GM23338 (cell line): ENCODE data around the gene UBE2F. TPM values are rescaled to one million over a fixed set of nuclear protein-coding genes. Genes with fewer than 3 reads are reported as not detected.

Experiments used
- ATAC-seq: fragments of 200-7000 bp; cut with Tn5 transposase; 3 replicates; pipeline ENCODE4 v1.9.1; 2020
- DNase-seq: peaks from one replicate; pipeline ENCODE4 v3.0.0-alpha.2; 2015; ENCODE audit warnings: low spot score
- H2AFZ ChIP-seq: fragments of 200-600 bp; sonication (generic); 2 replicates; pipeline ENCODE4 v1.8.0; 2016; ENCODE audit warnings: antibody characterized with exemption, mild to moderate bottlenecking, moderate library complexity
- H3F3A ChIP-seq: fragments of 200-600 bp; sonication (generic); replicated peaks from 2 replicates; pipeline ENCODE4 v1.8.0; 2017; ENCODE audit warnings: antibody characterized with exemption, mixed run types, low read depth
- H3K27ac ChIP-seq: fragments of 200-600 bp; sonication (generic); 2 replicates; pipeline ENCODE4 v1.6.1; 2016; ENCODE audit warnings: low read depth
- H3K27me3 ChIP-seq: fragments of 200-600 bp; sonication (generic); 2 replicates; pipeline ENCODE4 v1.8.0; 2016; ENCODE audit warnings: mild to moderate bottlenecking, mixed run types, moderate library complexity; ENCODE audit not compliant: insufficient read depth
- H3K36me3 ChIP-seq: fragments of 200-600 bp; sonication (generic); 2 replicates; pipeline ENCODE4 v1.8.0; 2016; ENCODE audit warnings: mild to moderate bottlenecking; ENCODE audit not compliant: insufficient read depth
- H3K4me1 ChIP-seq: fragments of 200-600 bp; sonication (generic); 2 replicates; pipeline ENCODE4 v1.8.0; 2016; ENCODE audit warnings: mild to moderate bottlenecking, moderate library complexity; ENCODE audit not compliant: insufficient read depth
- H3K4me2 ChIP-seq: fragments of 200-600 bp; sonication (generic); 2 replicates; pipeline ENCODE4 v1.7.1; 2017; ENCODE audit warnings: mixed run types
- H3K4me3 ChIP-seq: fragments of 200-600 bp; sonication (generic); 2 replicates; pipeline ENCODE4 v1.6.1; 2016; ENCODE audit warnings: mixed run types
- H3K79me2 ChIP-seq: fragments of 200-600 bp; sonication (generic); replicated peaks from 2 replicates; pipeline ENCODE4 v1.8.0; 2017; ENCODE audit warnings: mild to moderate bottlenecking; ENCODE audit not compliant: insufficient read depth
- H3K9me2 ChIP-seq: fragments of 200-600 bp; sonication (generic); 2 replicates; pipeline ENCODE4 v1.8.0; 2017; ENCODE audit not compliant: insufficient read depth
- H4K20me1 ChIP-seq: fragments of 200-600 bp; sonication (generic); replicated peaks from 2 replicates; pipeline ENCODE4 v1.8.0; 2017; ENCODE audit warnings: mild to moderate bottlenecking; ENCODE audit not compliant: insufficient read depth
- H3K27ac Mint-ChIP-seq: 2 replicates; pipeline ENCODE4 v1.8.0; 2020; ENCODE audit warnings: inconsistent platforms, mild to moderate bottlenecking, moderate library complexity, mixed read lengths
- H3K27me3 Mint-ChIP-seq: 3 replicates; pipeline ENCODE4 v1.8.0; 2022; ENCODE audit warnings: low read depth, mild to moderate bottlenecking, moderate library complexity, mixed read lengths, inconsistent platforms; ENCODE audit not compliant: insufficient read depth, poor library complexity
- H3K36me3 Mint-ChIP-seq: 3 replicates; pipeline ENCODE4 v1.8.0; 2021; ENCODE audit warnings: low read depth, mild to moderate bottlenecking, inconsistent platforms, moderate library complexity, mixed read lengths
- H3K4me1 Mint-ChIP-seq: 3 replicates; pipeline ENCODE4 v1.8.0; 2020; ENCODE audit warnings: mild to moderate bottlenecking, inconsistent platforms, mixed read lengths
- H3K4me3 Mint-ChIP-seq: 3 replicates; pipeline ENCODE4 v1.8.0; 2021; ENCODE audit warnings: moderate library complexity, mild to moderate bottlenecking, inconsistent platforms, mixed read lengths
- H3K9me3 Mint-ChIP-seq: 3 replicates; pipeline ENCODE4 v1.8.0; 2020; ENCODE audit warnings: moderate library complexity, mild to moderate bottlenecking, inconsistent platforms, mixed read lengths
- CREB1 ChIP-seq: fragments of 250-450 bp; sonication (Bioruptor Pico); IDR thresholded peaks from 2 replicates; pipeline ENCODE4 v1.5.0; 2020; ENCODE audit warnings: low read depth, mild to moderate bottlenecking, moderate library complexity
- EZH2 ChIP-seq: fragments of 200-600 bp; sonication (generic); IDR thresholded peaks from one replicate; pipeline ENCODE4 v1.8.0; 2017; ENCODE audit warnings: antibody characterized with exemption, mild to moderate bottlenecking, low read depth; ENCODE audit not compliant: unreplicated experiment
- EZH2phosphoT487 ChIP-seq: fragments of 200-600 bp; sonication (generic); IDR thresholded peaks from one replicate; pipeline ENCODE4 v1.8.1; 2018; ENCODE audit warnings: antibody characterized with exemption; ENCODE audit not compliant: unreplicated experiment
- NANOG ChIP-seq: IDR thresholded peaks from 2 replicates; pipeline ENCODE4 v1.6.1; 2016; ENCODE audit warnings: antibody characterized with exemption, borderline replicate concordance
- POLR2AphosphoS5 ChIP-seq: IDR thresholded peaks from 2 replicates; pipeline ENCODE4 v1.6.1; 2016; ENCODE audit warnings: antibody characterized with exemption, low read depth
- STAT1 ChIP-seq: IDR thresholded peaks from one replicate; pipeline ENCODE4 v1.6.1; 2016; ENCODE audit warnings: antibody characterized with exemption; ENCODE audit not compliant: unreplicated experiment
- ZNF114 ChIP-seq: fragments of 250-450 bp; sonication (Bioruptor Pico); IDR thresholded peaks from 2 replicates; pipeline ENCODE4 v1.5.0; 2020; ENCODE audit warnings: mild to moderate bottlenecking, moderate library complexity
- polyA plus RNA-seq: library from polyadenylated mRNA; unstranded; fragments of >200 nt; fragmentation: Nextera tagmentation; extraction: Ambion mirVana; gene quantifications from 2 replicates; pipeline ENCODE4 v1.2.1, GENCODE V29; 2016
- total RNA-seq: library from RNA; depleted of rRNA; stranded (reverse); fragments of >200 nt; shearing (Covaris generic); gene quantifications from 2 replicates; pipeline ENCODE4 v1.2.3, GENCODE V29; 2014
- TF ChIP-seq, protein P1 (sequence below), 2 experiments: fragments of 200-600 bp in 1 of 2; sonication (generic) in 1 of 2; conservative IDR thresholded peaks; 2 replicates each; pipeline versions ENCODE4 v1.5.1 to v1.6.1; 2016 to 2017; ENCODE audit warnings: antibody characterized with exemption in 2 of 2, low read depth in 2 of 2, mild to moderate bottlenecking in 2 of 2, moderate library complexity in 1 of 2
- TF ChIP-seq, protein P2 (sequence below): fragments of 250-450 bp; sonication (Bioruptor Pico); IDR thresholded peaks from 2 replicates; pipeline ENCODE4 v1.5.0; 2020; ENCODE audit warnings: mild to moderate bottlenecking, moderate library complexity
- TF ChIP-seq, protein P3 (sequence below): IDR thresholded peaks from one replicate; pipeline ENCODE4 v1.6.1; 2018; ENCODE audit warnings: antibody characterized with exemption; ENCODE audit not compliant: unreplicated experiment
- TF ChIP-seq, protein P4 (sequence below): IDR thresholded peaks from 2 replicates; pipeline ENCODE4 v1.6.1; 2016; ENCODE audit warnings: antibody characterized with exemption

UBE2F gene
- total and polyA plus RNA-seq, 2 experiments from 2014 or later, result 98.2 to 106 TPM

DNA sequence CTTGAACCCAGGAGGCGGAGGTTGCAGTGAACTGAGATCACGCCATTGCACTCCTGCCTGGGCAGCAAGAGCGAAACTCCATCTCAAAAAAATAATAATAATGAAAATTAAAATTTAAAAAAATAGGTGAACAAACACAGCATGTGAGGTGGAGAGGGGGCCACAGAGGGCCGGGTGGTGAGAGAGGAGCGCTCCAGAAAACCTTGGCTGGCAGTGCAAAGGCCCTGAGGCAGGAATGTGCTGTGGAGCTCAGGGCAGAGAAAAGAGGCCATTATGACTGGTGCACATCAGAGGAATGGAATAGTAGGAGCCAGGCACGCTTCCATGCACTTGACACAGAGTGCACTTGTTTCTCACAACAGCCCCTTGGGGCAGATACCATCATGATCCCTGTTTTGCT, 72.3 kb downstream of the UBE2F start:
- TF ChIP-seq, protein P1, sequence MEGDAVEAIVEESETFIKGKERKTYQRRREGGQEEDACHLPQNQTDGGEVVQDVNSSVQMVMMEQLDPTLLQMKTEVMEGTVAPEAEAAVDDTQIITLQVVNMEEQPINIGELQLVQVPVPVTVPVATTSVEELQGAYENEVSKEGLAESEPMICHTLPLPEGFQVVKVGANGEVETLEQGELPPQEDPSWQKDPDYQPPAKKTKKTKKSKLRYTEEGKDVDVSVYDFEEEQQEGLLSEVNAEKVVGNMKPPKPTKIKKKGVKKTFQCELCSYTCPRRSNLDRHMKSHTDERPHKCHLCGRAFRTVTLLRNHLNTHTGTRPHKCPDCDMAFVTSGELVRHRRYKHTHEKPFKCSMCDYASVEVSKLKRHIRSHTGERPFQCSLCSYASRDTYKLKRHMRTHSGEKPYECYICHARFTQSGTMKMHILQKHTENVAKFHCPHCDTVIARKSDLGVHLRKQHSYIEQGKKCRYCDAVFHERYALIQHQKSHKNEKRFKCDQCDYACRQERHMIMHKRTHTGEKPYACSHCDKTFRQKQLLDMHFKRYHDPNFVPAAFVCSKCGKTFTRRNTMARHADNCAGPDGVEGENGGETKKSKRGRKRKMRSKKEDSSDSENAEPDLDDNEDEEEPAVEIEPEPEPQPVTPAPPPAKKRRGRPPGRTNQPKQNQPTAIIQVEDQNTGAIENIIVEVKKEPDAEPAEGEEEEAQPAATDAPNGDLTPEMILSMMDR (conservative IDR thresholded peaks at IDR 0.05; ENCODE audit: low read depth in 2 of 2), result no peak
- TF ChIP-seq NANOG (no peak), EZH2 (no peak), ZNF114 (CRISPR knock-in tag) (no peak), POLR2AphosphoS5 (no peak), EZH2phosphoT487 (no peak), STAT1 (no peak), CREB1 (CRISPR knock-in tag) (no peak)
- TF ChIP-seq, protein P2, sequence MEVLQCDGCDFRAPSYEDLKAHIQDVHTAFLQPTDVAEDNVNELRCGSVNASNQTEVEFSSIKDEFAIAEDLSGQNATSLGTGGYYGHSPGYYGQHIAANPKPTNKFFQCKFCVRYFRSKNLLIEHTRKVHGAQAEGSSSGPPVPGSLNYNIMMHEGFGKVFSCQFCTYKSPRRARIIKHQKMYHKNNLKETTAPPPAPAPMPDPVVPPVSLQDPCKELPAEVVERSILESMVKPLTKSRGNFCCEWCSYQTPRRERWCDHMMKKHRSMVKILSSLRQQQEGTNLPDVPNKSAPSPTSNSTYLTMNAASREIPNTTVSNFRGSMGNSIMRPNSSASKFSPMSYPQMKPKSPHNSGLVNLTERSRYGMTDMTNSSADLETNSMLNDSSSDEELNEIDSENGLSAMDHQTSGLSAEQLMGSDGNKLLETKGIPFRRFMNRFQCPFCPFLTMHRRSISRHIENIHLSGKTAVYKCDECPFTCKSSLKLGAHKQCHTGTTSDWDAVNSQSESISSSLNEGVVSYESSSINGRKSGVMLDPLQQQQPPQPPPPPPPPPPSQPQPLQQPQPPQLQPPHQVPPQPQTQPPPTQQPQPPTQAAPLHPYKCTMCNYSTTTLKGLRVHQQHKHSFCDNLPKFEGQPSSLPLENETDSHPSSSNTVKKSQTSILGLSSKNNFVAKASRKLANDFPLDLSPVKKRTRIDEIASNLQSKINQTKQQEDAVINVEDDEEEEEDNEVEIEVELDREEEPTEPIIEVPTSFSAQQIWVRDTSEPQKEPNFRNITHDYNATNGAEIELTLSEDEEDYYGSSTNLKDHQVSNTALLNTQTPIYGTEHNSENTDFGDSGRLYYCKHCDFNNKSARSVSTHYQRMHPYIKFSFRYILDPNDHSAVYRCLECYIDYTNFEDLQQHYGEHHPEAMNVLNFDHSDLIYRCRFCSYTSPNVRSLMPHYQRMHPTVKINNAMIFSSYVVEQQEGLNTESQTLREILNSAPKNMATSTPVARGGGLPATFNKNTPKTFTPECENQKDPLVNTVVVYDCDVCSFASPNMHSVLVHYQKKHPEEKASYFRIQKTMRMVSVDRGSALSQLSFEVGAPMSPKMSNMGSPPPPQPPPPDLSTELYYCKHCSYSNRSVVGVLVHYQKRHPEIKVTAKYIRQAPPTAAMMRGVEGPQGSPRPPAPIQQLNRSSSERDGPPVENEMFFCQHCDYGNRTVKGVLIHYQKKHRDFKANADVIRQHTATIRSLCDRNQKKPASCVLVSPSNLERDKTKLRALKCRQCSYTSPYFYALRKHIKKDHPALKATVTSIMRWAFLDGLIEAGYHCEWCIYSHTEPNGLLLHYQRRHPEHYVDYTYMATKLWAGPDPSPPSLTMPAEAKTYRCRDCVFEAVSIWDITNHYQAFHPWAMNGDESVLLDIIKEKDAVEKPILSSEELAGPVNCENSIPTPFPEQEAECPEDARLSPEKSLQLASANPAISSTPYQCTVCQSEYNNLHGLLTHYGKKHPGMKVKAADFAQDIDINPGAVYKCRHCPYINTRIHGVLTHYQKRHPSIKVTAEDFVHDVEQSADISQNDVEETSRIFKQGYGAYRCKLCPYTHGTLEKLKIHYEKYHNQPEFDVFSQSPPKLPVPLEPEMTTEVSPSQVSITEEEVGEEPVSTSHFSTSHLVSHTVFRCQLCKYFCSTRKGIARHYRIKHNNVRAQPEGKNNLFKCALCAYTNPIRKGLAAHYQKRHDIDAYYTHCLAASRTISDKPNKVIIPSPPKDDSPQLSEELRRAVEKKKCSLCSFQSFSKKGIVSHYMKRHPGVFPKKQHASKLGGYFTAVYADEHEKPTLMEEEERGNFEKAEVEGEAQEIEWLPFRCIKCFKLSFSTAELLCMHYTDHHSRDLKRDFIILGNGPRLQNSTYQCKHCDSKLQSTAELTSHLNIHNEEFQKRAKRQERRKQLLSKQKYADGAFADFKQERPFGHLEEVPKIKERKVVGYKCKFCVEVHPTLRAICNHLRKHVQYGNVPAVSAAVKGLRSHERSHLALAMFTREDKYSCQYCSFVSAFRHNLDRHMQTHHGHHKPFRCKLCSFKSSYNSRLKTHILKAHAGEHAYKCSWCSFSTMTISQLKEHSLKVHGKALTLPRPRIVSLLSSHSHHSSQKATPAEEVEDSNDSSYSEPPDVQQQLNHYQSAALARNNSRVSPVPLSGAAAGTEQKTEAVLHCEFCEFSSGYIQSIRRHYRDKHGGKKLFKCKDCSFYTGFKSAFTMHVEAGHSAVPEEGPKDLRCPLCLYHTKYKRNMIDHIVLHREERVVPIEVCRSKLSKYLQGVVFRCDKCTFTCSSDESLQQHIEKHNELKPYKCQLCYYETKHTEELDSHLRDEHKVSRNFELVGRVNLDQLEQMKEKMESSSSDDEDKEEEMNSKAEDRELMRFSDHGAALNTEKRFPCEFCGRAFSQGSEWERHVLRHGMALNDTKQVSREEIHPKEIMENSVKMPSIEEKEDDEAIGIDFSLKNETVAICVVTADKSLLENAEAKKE (CRISPR knock-in tag), result no peak
- TF ChIP-seq, protein P3, sequence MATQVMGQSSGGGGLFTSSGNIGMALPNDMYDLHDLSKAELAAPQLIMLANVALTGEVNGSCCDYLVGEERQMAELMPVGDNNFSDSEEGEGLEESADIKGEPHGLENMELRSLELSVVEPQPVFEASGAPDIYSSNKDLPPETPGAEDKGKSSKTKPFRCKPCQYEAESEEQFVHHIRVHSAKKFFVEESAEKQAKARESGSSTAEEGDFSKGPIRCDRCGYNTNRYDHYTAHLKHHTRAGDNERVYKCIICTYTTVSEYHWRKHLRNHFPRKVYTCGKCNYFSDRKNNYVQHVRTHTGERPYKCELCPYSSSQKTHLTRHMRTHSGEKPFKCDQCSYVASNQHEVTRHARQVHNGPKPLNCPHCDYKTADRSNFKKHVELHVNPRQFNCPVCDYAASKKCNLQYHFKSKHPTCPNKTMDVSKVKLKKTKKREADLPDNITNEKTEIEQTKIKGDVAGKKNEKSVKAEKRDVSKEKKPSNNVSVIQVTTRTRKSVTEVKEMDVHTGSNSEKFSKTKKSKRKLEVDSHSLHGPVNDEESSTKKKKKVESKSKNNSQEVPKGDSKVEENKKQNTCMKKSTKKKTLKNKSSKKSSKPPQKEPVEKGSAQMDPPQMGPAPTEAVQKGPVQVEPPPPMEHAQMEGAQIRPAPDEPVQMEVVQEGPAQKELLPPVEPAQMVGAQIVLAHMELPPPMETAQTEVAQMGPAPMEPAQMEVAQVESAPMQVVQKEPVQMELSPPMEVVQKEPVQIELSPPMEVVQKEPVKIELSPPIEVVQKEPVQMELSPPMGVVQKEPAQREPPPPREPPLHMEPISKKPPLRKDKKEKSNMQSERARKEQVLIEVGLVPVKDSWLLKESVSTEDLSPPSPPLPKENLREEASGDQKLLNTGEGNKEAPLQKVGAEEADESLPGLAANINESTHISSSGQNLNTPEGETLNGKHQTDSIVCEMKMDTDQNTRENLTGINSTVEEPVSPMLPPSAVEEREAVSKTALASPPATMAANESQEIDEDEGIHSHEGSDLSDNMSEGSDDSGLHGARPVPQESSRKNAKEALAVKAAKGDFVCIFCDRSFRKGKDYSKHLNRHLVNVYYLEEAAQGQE, result no peak
- TF ChIP-seq, protein P4, sequence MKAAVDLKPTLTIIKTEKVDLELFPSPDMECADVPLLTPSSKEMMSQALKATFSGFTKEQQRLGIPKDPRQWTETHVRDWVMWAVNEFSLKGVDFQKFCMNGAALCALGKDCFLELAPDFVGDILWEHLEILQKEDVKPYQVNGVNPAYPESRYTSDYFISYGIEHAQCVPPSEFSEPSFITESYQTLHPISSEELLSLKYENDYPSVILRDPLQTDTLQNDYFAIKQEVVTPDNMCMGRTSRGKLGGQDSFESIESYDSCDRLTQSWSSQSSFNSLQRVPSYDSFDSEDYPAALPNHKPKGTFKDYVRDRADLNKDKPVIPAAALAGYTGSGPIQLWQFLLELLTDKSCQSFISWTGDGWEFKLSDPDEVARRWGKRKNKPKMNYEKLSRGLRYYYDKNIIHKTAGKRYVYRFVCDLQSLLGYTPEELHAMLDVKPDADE, result no peak
- Histone ChIP-seq H3K79me2 (no peaks in the 10 kb centered on the region), H3K4me2 (no peak overlapping the region), H3K27me3 (no peaks in the 10 kb centered on the region), H2AFZ (no peak overlapping the region), H3F3A (no peaks in the 10 kb centered on the region), H3K4me3 (no peak overlapping the region), H3K9me2 (no peaks in the 10 kb centered on the region), H4K20me1 (0 out of 2 replicates have a peak, but pooled peaks cover 7% of the 10 kb centered on the region), H3K4me1 (no peaks in the 10 kb centered on the region), H3K36me3 (peaks cover 19% of the 10 kb centered on the region), H3K27ac (no peak overlapping the region)
- H3K27ac Mint-ChIP-seq, result no peak overlapping the region
- ATAC-seq (no peak), DNase-seq (no peak)
- peaks cover 37% of the 10 kb centered on the region for H3K36me3 Mint-ChIP-seq
- no peaks in the 10 kb centered on the region for H3K27me3 Mint-ChIP-seq
- no peaks in the 10 kb centered on the region for H3K4me1 Mint-ChIP-seq
- H3K9me3 Mint-ChIP-seq, result no peaks in the 10 kb centered on the region
- no peak overlapping the region for H3K4me3 Mint-ChIP-seq
